Loucy (cell line): ENCODE measurements around the gene ARMC10.
"Not testable (repeated sequence)": the region's sequence is repeated elsewhere in the genome, so short reads cannot be mapped to it uniquely, and the experiment has no call there.

Source experiments
- H2AFZ ChIP-seq: fragments of 200-600 bp; sonication (generic); 2 replicates; pipeline ENCODE4 v1.6.0; 2016; ENCODE audit warnings: antibody characterized with exemption, mild to moderate bottlenecking, low read length, moderate library complexity
- H3F3A ChIP-seq: fragments of 200-600 bp; 2 replicates; pipeline ENCODE4 v1.6.0; 2016; ENCODE audit warnings: antibody characterized with exemption, low read depth, mild to moderate bottlenecking
- H3K27me3 ChIP-seq: fragments of 200-600 bp; sonication (generic); 2 replicates; pipeline ENCODE4 v1.6.1; 2014; ENCODE audit warnings: low read length, mild to moderate bottlenecking; ENCODE audit not compliant: insufficient read depth, poor library complexity, severe bottlenecking
- H3K36me3 ChIP-seq: fragments of 200-600 bp; sonication (generic); 2 replicates; pipeline ENCODE4 v1.6.1; 2016; ENCODE audit warnings: low read length; ENCODE audit not compliant: insufficient read depth
- H3K4me1 ChIP-seq: fragments of 200-600 bp; sonication (generic); 2 replicates; pipeline ENCODE4 v1.5.1; 2014; ENCODE audit warnings: low read length, mild to moderate bottlenecking; ENCODE audit not compliant: insufficient read depth, poor library complexity, severe bottlenecking
- H3K4me2 ChIP-seq: fragments of 200-600 bp; sonication (generic); 2 replicates; pipeline ENCODE4 v1.6.0; 2014; ENCODE audit warnings: antibody characterized with exemption, low read length, low read depth, mild to moderate bottlenecking; ENCODE audit not compliant: poor library complexity, severe bottlenecking
- H3K4me3 ChIP-seq: fragments of 200-600 bp; sonication (generic); 2 replicates; pipeline ENCODE4 v1.5.1; 2014; ENCODE audit warnings: low read length, mild to moderate bottlenecking, mixed read lengths; ENCODE audit not compliant: poor library complexity, severe bottlenecking
- H3K79me2 ChIP-seq: fragments of 200-600 bp; sonication (generic); 2 replicates; pipeline ENCODE4 v1.6.1; 2014; ENCODE audit warnings: low read length; ENCODE audit not compliant: insufficient read depth
- H3K9ac ChIP-seq: fragments of 200-600 bp; sonication (generic); 2 replicates; pipeline ENCODE4 v1.6.0; 2014; ENCODE audit warnings: mild to moderate bottlenecking, low read depth, low read length, moderate library complexity; ENCODE audit not compliant: poor library complexity, severe bottlenecking
- H3K9me2 ChIP-seq: fragments of 200-600 bp; sonication (generic); replicated peaks from 2 replicates; pipeline ENCODE4 v1.6.1; 2016; ENCODE audit warnings: low read depth, low read length, mixed read lengths
- H3K9me3 ChIP-seq: fragments of 200-600 bp; sonication (generic); 2 replicates; pipeline ENCODE4 v1.6.1; 2014; ENCODE audit warnings: mild to moderate bottlenecking, antibody characterized with exemption, low read length, low read depth; ENCODE audit not compliant: insufficient read depth
- H4K20me1 ChIP-seq: fragments of 200-600 bp; sonication (generic); 2 replicates; pipeline ENCODE4 v1.6.0; 2014; ENCODE audit warnings: antibody characterized with exemption, low read length, mild to moderate bottlenecking; ENCODE audit not compliant: insufficient read depth, poor library complexity, severe bottlenecking
- EZH2phosphoT487 ChIP-seq: fragments of 200-600 bp; IDR thresholded peaks from 2 replicates; pipeline ENCODE4 v1.6.1; 2018; ENCODE audit warnings: antibody characterized with exemption, mild to moderate bottlenecking, moderate library complexity, borderline replicate concordance
- TF ChIP-seq, protein P1 (sequence below): fragments of 200-600 bp; sonication (generic); conservative IDR thresholded peaks from 2 replicates; pipeline ENCODE4 v1.5.1; 2014; ENCODE audit warnings: mild to moderate bottlenecking, antibody characterized with exemption, low read length

Gene ARMC10

GRCh38 chr7:103031781-103032180 is 43.2 kb upstream of the ARMC10 start:
- Histone ChIP-seq H4K20me1 (no peaks in the 10 kb centered on the region), H3K4me3 (no peak overlapping the region), H3K9ac (no peak overlapping the region), H2AFZ (no peak overlapping the region), H3K9me2 (no peaks in the 10 kb centered on the region), H3K4me2 (no peak overlapping the region), H3F3A (no peaks in the 10 kb centered on the region), H3K36me3 (no peaks in the 10 kb centered on the region), H3K27me3 (no peaks in the 10 kb centered on the region), H3K4me1 (no peaks in the 10 kb centered on the region), H3K79me2 (no peaks in the 10 kb centered on the region), H3K9me3 (no peaks in the 10 kb centered on the region)
- no peak for TF ChIP-seq EZH2phosphoT487
- TF ChIP-seq, protein P1, sequence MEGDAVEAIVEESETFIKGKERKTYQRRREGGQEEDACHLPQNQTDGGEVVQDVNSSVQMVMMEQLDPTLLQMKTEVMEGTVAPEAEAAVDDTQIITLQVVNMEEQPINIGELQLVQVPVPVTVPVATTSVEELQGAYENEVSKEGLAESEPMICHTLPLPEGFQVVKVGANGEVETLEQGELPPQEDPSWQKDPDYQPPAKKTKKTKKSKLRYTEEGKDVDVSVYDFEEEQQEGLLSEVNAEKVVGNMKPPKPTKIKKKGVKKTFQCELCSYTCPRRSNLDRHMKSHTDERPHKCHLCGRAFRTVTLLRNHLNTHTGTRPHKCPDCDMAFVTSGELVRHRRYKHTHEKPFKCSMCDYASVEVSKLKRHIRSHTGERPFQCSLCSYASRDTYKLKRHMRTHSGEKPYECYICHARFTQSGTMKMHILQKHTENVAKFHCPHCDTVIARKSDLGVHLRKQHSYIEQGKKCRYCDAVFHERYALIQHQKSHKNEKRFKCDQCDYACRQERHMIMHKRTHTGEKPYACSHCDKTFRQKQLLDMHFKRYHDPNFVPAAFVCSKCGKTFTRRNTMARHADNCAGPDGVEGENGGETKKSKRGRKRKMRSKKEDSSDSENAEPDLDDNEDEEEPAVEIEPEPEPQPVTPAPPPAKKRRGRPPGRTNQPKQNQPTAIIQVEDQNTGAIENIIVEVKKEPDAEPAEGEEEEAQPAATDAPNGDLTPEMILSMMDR: no peak

GRCh38 chr7:103034318-103034717 is 40.6 kb upstream of the ARMC10 start:
- not testable (repeated sequence) for H3K9me2 ChIP-seq

DNA sequence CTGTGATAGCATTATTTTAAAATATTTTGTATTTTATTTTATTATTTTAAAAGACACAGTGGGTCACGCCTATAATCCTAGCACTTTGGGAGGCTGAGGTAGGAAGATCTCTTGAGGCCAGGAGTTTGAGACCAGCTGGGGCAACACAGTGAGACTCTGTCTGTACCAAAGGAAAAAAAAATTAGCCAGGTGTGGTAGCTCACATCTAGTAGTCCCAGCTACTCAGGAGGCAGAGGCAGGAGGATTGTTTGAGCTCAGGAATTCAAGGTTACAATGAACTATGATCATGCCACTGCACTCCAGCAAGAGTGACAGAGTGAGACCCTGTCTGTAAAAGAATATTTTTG is 37.5 kb upstream of the ARMC10 start:
- H3K79me2 ChIP-seq: no peaks in the 10 kb centered on the region
- H3K4me3 ChIP-seq: no peak overlapping the region
- no peaks in the 10 kb centered on the region for H3K27me3 ChIP-seq
- H3F3A ChIP-seq: no peaks in the 10 kb centered on the region
- no peaks in the 10 kb centered on the region for H3K4me1 ChIP-seq
- TF ChIP-seq EZH2phosphoT487: no peak
- TF ChIP-seq, protein P1: no peak
- no peaks in the 10 kb centered on the region for H4K20me1 ChIP-seq
- no peaks in the 10 kb centered on the region for H3K9me3 ChIP-seq
- no peaks in the 10 kb centered on the region for H3K36me3 ChIP-seq
- no peak overlapping the region for H2AFZ ChIP-seq
- no peak overlapping the region for H3K9ac ChIP-seq
- no peaks in the 10 kb centered on the region for H3K9me2 ChIP-seq
- no peak overlapping the region for H3K4me2 ChIP-seq

More at GRCh38 chr7:103034318-103034717, 40.6 kb upstream of the ARMC10 start:
- H3F3A ChIP-seq, H4K20me1 ChIP-seq, H3K36me3 ChIP-seq, H3K4me2 ChIP-seq, H3K9ac ChIP-seq, H3K4me3 ChIP-seq, H3K27me3 ChIP-seq, H3K4me1 ChIP-seq, H2AFZ ChIP-seq, H3K79me2 ChIP-seq, H3K9me3 ChIP-seq: not testable (repeated sequence)

GRCh38 chr7:103037823-103038739 is 36.9 kb upstream of the ARMC10 start:
- H4K20me1 ChIP-seq, H3K4me2 ChIP-seq: not testable (repeated sequence)

GRCh38 chr7:103041815-103042214 is 33.1 kb upstream of the ARMC10 start:
- H3K79me2 ChIP-seq, H3K27me3 ChIP-seq, H3K4me3 ChIP-seq, H3K9ac ChIP-seq, H3K9me3 ChIP-seq, H2AFZ ChIP-seq, H4K20me1 ChIP-seq, H3K36me3 ChIP-seq, H3K4me1 ChIP-seq, H3K4me2 ChIP-seq, H3F3A ChIP-seq, H3K9me2 ChIP-seq: not testable (repeated sequence)

More at GRCh38 chr7:103037823-103038739, 36.9 kb upstream of the ARMC10 start:
- not testable (repeated sequence) for H3K79me2 ChIP-seq, H3F3A ChIP-seq, H3K9me2 ChIP-seq, H3K4me3 ChIP-seq, H3K9me3 ChIP-seq, H2AFZ ChIP-seq, H3K9ac ChIP-seq, H3K27me3 ChIP-seq, H3K4me1 ChIP-seq, H3K36me3 ChIP-seq
